Endothelial cell of umbilical vein (primary cell): Measurements from ENCODE around the gene SCGB1D1. TPM values are rescaled to one million over a fixed set of nuclear protein-coding genes. Genes with fewer than 3 reads are reported as not detected.

Experiments
- BruUV-seq: library from RNA; stranded (reverse); fragments of 400-500 nt; replicated peaks from 2 replicates; lab custom pipeline; 2021; lab: Mats Ljungman, UMichigan
- CTCF ChIA-PET: fragments of 300-600, 350-600 bp; sonication (Branson Sonifier 250); formaldehyde crosslinking; loops from one replicate; lab custom pipeline; 2021; ENCODE audit warnings: antibody characterized with exemption, inconsistent platforms; lab: Charles Lee
- POLR2A ChIA-PET: fragments of 300-600, 350-600 bp; sonication (Branson Sonifier 250); formaldehyde crosslinking; loops from one replicate; lab custom pipeline; 2021; ENCODE audit warnings: antibody characterized with exemption, inconsistent platforms; lab: Charles Lee
- DNase-seq: peaks from one replicate; pipeline ENCODE4 v3.0.0-alpha.2; 2011; ENCODE audit warnings: low read depth, low spot score
- FAIRE-seq: peaks from 2 replicates; lab custom pipeline; 2011; peaks lifted over from hg19 to GRCh38; lab: Jason Lieb, UNC
- H2AFZ ChIP-seq: 2 replicates; pipeline ENCODE4 v1.6.0; 2012; ENCODE audit warnings: low read depth, low read length, control low read depth, inconsistent platforms
- H3K27ac ChIP-seq: 2 replicates; pipeline ENCODE4 v1.5.1; 2011; ENCODE audit warnings: low read depth, mild to moderate bottlenecking, control low read depth, low read length, moderate library complexity; ENCODE audit not compliant: insufficient read depth
- H3K27me3 ChIP-seq, 2 experiments: 2 replicates each; pipeline versions ENCODE4 v1.6.0 to v1.6.1; 2011; ENCODE audit warnings: low read length in 2 of 2, mixed read lengths in 1 of 2; ENCODE audit not compliant: control insufficient read depth in 2 of 2, insufficient read depth in 2 of 2
- H3K36me3 ChIP-seq, 2 experiments: 2 replicates in 1 of 2; 3 replicates in 1 of 2; pipeline ENCODE4 v1.5.1; 2011; ENCODE audit warnings: low read length in 2 of 2, mild to moderate bottlenecking in 1 of 2, moderate library complexity in 1 of 2; ENCODE audit not compliant: control insufficient read depth in 2 of 2, insufficient read depth in 2 of 2; ENCODE audit errors: extremely low read depth in 1 of 2
- H3K4me1 ChIP-seq: 3 replicates; pipeline ENCODE4 v1.5.1; 2011; ENCODE audit warnings: mild to moderate bottlenecking, low read length; ENCODE audit not compliant: control insufficient read depth, insufficient read depth; ENCODE audit errors: extremely low read depth
- H3K4me2 ChIP-seq: 2 replicates; pipeline ENCODE4 v1.6.1; 2011; ENCODE audit warnings: low read length, control low read depth, mixed read lengths; ENCODE audit not compliant: insufficient read depth
- H3K4me3 ChIP-seq, 3 experiments: fragments of 200-600 bp in 1 of 3; sonication (generic), shearing (Covaris generic) in 1 of 3; replicated peaks in 1 of 3; 2 replicates each; pipeline ENCODE4 v1.5.1; 2011 to 2016; ENCODE audit warnings: control low read depth in 3 of 3, low read length in 3 of 3, mild to moderate bottlenecking in 2 of 3, inconsistent platforms in 1 of 3, low read depth in 1 of 3, moderate library complexity in 1 of 3; ENCODE audit not compliant: insufficient read depth in 1 of 3
- H3K79me2 ChIP-seq: 2 replicates; pipeline ENCODE4 v1.6.0; 2012; ENCODE audit warnings: low read length, inconsistent platforms; ENCODE audit not compliant: control insufficient read depth, insufficient read depth
- H3K9ac ChIP-seq: replicated peaks from 2 replicates; pipeline ENCODE3; 2011; ENCODE audit warnings: low read length, control low read depth; ENCODE audit not compliant: insufficient read depth; ENCODE audit errors: extremely low read depth
- H3K9me1 ChIP-seq: replicated peaks from 3 replicates; pipeline ENCODE4 v1.6.0; 2011; ENCODE audit warnings: mild to moderate bottlenecking, low read length; ENCODE audit not compliant: control insufficient read depth, insufficient read depth; ENCODE audit errors: extremely low read depth
- H3K9me3 ChIP-seq: replicated peaks from 2 replicates; pipeline ENCODE4 v1.5.1; 2012; ENCODE audit warnings: low read length, inconsistent platforms; ENCODE audit not compliant: control insufficient read depth, insufficient read depth
- H4K20me1 ChIP-seq: replicated peaks from 2 replicates; pipeline ENCODE3; 2011; ENCODE audit warnings: mild to moderate bottlenecking, low read length; ENCODE audit not compliant: control insufficient read depth, insufficient read depth; ENCODE audit errors: extremely low read depth
- EZH2 ChIP-seq: IDR thresholded peaks from 2 replicates; pipeline ENCODE4 v1.6.1; 2012; ENCODE audit warnings: borderline replicate concordance, low read depth, mild to moderate bottlenecking, moderate library complexity, low read length, inconsistent platforms; ENCODE audit not compliant: severe bottlenecking
- FOS ChIP-seq: IDR thresholded peaks from 2 replicates; pipeline ENCODE4 v1.6.1; 2011; ENCODE audit warnings: mild to moderate bottlenecking, low read length, moderate library complexity, borderline replicate concordance; ENCODE audit not compliant: insufficient read depth
- GATA2 ChIP-seq: IDR thresholded peaks from 2 replicates; pipeline ENCODE4 v1.7.0; 2011; ENCODE audit warnings: low read depth, mild to moderate bottlenecking, moderate library complexity, mixed read lengths, low read length; ENCODE audit not compliant: insufficient read length, insufficient read depth
- JUN ChIP-seq: IDR thresholded peaks from 2 replicates; pipeline ENCODE4 v1.6.1; 2011; ENCODE audit warnings: borderline replicate concordance, low read depth; ENCODE audit not compliant: insufficient read length, insufficient read depth
- MAX ChIP-seq: IDR thresholded peaks from 2 replicates; pipeline ENCODE4 v1.6.1; 2011; ENCODE audit not compliant: insufficient read depth, insufficient read length
- MYC ChIP-seq: IDR thresholded peaks from one replicate; pipeline ENCODE4 v1.6.1; 2011; ENCODE audit warnings: mild to moderate bottlenecking, low read depth, low read length
- POLR2A ChIP-seq: IDR thresholded peaks from 2 replicates; pipeline ENCODE4 v1.6.1; 2012; ENCODE audit warnings: low read depth, mild to moderate bottlenecking, control low read depth, low read length
- POLR2AphosphoS5 ChIP-seq: IDR thresholded peaks from 2 replicates; pipeline ENCODE4 v1.6.1; 2012; ENCODE audit warnings: low read depth, mild to moderate bottlenecking, control low read depth, low read length, moderate library complexity; ENCODE audit not compliant: insufficient read depth
- dilution Hi-C: fragments of 300-500 bp; cut with MboI; formaldehyde crosslinking; loops from one replicate; pipeline ENCODE4 v1.15.0; 2019; ENCODE audit warnings: low sequenced_read_pairs; ENCODE audit not compliant: extremely low pct_ligation_motif_present
- intact Hi-C: fragments of 100-400 bp; cut with micrococcal nuclease; formaldehyde crosslinking; loops from one replicate; pipeline ENCODE4 v1.10.0; 2022
- polyA plus RNA-seq, 4 experiments: library from polyadenylated mRNA; depleted of rRNA in 3 of 4; stranded (reverse) in 3 of 4; unstranded in 1 of 4; fragments of >200 nt; gene quantifications; 2 replicates each; pipeline versions ENCODE4 v1.2.1 to v1.2.3, GENCODE V29; 2011 to 2012; ENCODE audit warnings: missing spikeins in 1 of 4
- total RNA-seq: library from RNA; stranded (reverse); gene quantifications from 2 replicates; pipeline ENCODE4 v1.2.3, GENCODE V29; 2021
- TF ChIP-seq, protein P1 (sequence below), 2 donors: IDR thresholded peaks; 1 replicate in 1 of 2; 2 replicates in 1 of 2; pipeline ENCODE4 v1.5.1; 2011; ENCODE audit warnings: low read length in 2 of 2, mild to moderate bottlenecking in 2 of 2, moderate library complexity in 2 of 2, control low read depth in 1 of 2, inconsistent platforms in 1 of 2, low read depth in 1 of 2; ENCODE audit not compliant: insufficient read depth in 1 of 2; ENCODE audit errors: extremely low read depth in 1 of 2

SCGB1D1 gene
- total and polyA plus RNA-seq, 2 donors (not counting 3 experiments of a cell fraction or from before 2014, with no cell fraction given) = not detected

- dilution Hi-C loops = no loop called here
- TF ChIP-seq, protein P1, sequence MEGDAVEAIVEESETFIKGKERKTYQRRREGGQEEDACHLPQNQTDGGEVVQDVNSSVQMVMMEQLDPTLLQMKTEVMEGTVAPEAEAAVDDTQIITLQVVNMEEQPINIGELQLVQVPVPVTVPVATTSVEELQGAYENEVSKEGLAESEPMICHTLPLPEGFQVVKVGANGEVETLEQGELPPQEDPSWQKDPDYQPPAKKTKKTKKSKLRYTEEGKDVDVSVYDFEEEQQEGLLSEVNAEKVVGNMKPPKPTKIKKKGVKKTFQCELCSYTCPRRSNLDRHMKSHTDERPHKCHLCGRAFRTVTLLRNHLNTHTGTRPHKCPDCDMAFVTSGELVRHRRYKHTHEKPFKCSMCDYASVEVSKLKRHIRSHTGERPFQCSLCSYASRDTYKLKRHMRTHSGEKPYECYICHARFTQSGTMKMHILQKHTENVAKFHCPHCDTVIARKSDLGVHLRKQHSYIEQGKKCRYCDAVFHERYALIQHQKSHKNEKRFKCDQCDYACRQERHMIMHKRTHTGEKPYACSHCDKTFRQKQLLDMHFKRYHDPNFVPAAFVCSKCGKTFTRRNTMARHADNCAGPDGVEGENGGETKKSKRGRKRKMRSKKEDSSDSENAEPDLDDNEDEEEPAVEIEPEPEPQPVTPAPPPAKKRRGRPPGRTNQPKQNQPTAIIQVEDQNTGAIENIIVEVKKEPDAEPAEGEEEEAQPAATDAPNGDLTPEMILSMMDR (IDR thresholded peaks at IDR 0.05; ENCODE audit: extremely low read depth in 1 of 2, insufficient read depth in 1 of 2, low read depth in 1 of 2, low read length in 2 of 2) = no peak
- no peak for TF ChIP-seq FOS
- no peak for FAIRE-seq
Measured at GRCh38 chr11:62241095-62241494, 51.1 kb downstream of the SCGB1D1 start.

DNA sequence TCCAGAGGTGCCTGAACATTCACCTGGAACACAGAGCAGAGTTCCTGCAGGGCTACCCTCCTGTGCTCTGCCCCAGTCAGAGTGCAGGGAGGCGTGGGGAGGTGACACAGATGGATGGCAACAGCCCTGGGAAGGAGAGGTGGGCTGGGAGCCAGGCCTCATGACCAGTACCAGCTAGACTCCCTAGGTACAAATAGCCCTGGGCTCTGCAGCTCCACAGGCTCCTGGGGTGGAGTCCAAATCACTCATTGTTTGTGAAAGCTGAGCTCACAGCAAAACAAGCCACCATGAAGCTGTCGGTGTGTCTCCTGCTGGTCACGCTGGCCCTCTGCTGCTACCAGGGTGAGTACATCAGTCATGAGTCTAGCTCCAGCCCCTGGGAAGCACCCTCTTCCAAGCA lies 52.0 kb downstream of the SCGB1D1 start, which contains the start of gene SCGB1D2:
TSS of gene SCGB1D2 (plus strand) at position 219 of the 400 bp plus-strand sequence. CDS start at position 288, 69 bp downstream.
- CTCF ChIA-PET = interaction anchor here (0.9 to 3.2 kb wide), 3 partner anchors 14 to 98 kb away, joined by 3 to 14 read pairs (median 3); no protein-coding TSS in a partner anchor
- DNase-seq (no peak), FAIRE-seq (no peak)
- TF ChIP-seq MAX = no peak
- TF ChIP-seq, protein P1 (IDR thresholded peaks at IDR 0.05; ENCODE audit: extremely low read depth in 1 of 2, insufficient read depth in 1 of 2, low read depth in 1 of 2, low read length in 2 of 2) = no peak
- no peak for TF ChIP-seq GATA2
- no peak for TF ChIP-seq JUN
- no peak for TF ChIP-seq MYC
- TF ChIP-seq POLR2AphosphoS5 = no peak
- no peak for TF ChIP-seq POLR2A
- no peak for TF ChIP-seq FOS
- no peak for TF ChIP-seq EZH2
- BruUV-seq = no TSS peak
- no peak within 1 kb of the TSS for H2AFZ ChIP-seq
- H3K4me1 ChIP-seq = no peaks in the 10 kb centered on the region
- dilution Hi-C loops = no loop called here
- peaks cover 5 to 11% of the 10 kb centered on the region in 2 experiments for H3K27me3 ChIP-seq
- intact Hi-C loops = no loop called here
- no peaks in the 10 kb centered on the region for H4K20me1 ChIP-seq
- no peak within 1 kb of the TSS for H3K4me3 ChIP-seq
- no peak within 1 kb of the TSS for H3K9ac ChIP-seq
- no peaks in the 10 kb centered on the region for H3K9me3 ChIP-seq
- no peaks in the 10 kb centered on the region for H3K79me2 ChIP-seq
- no peaks in the 10 kb centered on the region for H3K9me1 ChIP-seq
- no peak within 1 kb of the TSS for H3K27ac ChIP-seq
- POLR2A ChIA-PET = no interaction called here
- H3K4me2 ChIP-seq = no peak within 1 kb of the TSS
- H3K36me3 ChIP-seq = no peaks in the 10 kb centered on the region

More at GRCh38 chr11:62241095-62241494, 51.1 kb downstream of the SCGB1D1 start:
- no peaks in the 10 kb centered on the region for H3K4me1 ChIP-seq
- no peaks in the 10 kb centered on the region for H3K9me1 ChIP-seq
- peaks cover 7 to 11% of the 10 kb centered on the region in 2 experiments for H3K27me3 ChIP-seq
- H2AFZ ChIP-seq = no peak overlapping the region
- no peaks in the 10 kb centered on the region for H3K36me3 ChIP-seq
- H3K79me2 ChIP-seq = no peaks in the 10 kb centered on the region
- H3K9me3 ChIP-seq = no peaks in the 10 kb centered on the region
- ChIA-PET CTCF (interaction anchor here (3.2 kb wide), 1 partner anchor 70 kb away, joined by 14 read pairs; no protein-coding TSS in a partner anchor), POLR2A (no interaction called here)
- H4K20me1 ChIP-seq = no peaks in the 10 kb centered on the region
- no peak overlapping the region for H3K4me3 ChIP-seq
- H3K27ac ChIP-seq = no peak overlapping the region
- H3K4me2 ChIP-seq = no peak overlapping the region
- intact Hi-C loops = no loop called here
- H3K9ac ChIP-seq = no peak overlapping the region
- no TSS peak for BruUV-seq
- DNase-seq = no peak
